Pancreas (tissue), 10 donors: ENCODE data around the gene EBF3. TPM values are rescaled to one million over a fixed set of nuclear protein-coding genes. Genes with fewer than 3 reads are reported as not detected.
A peak's percentile ranks its signal among the peaks of the same experiment; 100 is the strongest.

Experiments
- ATAC-seq, 4 donors: fragments of 200-7000 bp; cut with Tn5 transposase; one replicate each; pipeline versions ENCODE4 v1.8.0 to v1.9.1; 2020; ENCODE audit warnings: mild to moderate bottlenecking in 4 of 4, moderate library complexity in 4 of 4
- DNase-seq, 6 donors: peaks; one replicate each; pipeline ENCODE4 v3.0.0-alpha.2; 2020
- FAIRE-seq: peaks from 2 replicates; lab custom pipeline; 2012; peaks lifted over from hg19 to GRCh38; lab: Jason Lieb, UNC
- H3K27ac ChIP-seq, 4 donors: fragments of 200-600 bp; sonication (generic); 1 replicate in 3 of 4; 2 replicates in 1 of 4; pipeline versions ENCODE4 v1.5.0 to v1.8.0; 2020
- H3K27me3 ChIP-seq, 4 donors: fragments of 200-600 bp; one replicate each; pipeline ENCODE4 v1.8.0; 2021
- H3K36me3 ChIP-seq, 3 donors: fragments of 200-600 bp; sonication (generic) in 1 of 3; one replicate each; pipeline versions ENCODE4 v1.5.0 to v1.8.0; 2020 to 2021
- H3K4me1 ChIP-seq, 3 donors: fragments of 200-600 bp; one replicate each; pipeline ENCODE4 v1.8.0; 2021
- H3K4me3 ChIP-seq, 4 donors: fragments of 200-600 bp; sonication (generic) in 2 of 4; one replicate each; pipeline versions ENCODE4 v1.5.0 to v1.8.0; 2020 to 2021
- H3K9me3 ChIP-seq, 4 donors: fragments of 200-600 bp; one replicate each; pipeline ENCODE4 v1.8.0; 2021
- WGBS, 2 donors: extraction: QIAGEN DNeasy Blood & Tissue Kit; methylation state at CpG; one replicate each; pipeline ENCODE4 v1.1.7; 2013; 5-methylcytosine and 5-hydroxymethylcytosine counted together
- intact Hi-C, 3 donors: fragments of 100-400 bp; cut with DNase I; formaldehyde crosslinking; loops; one replicate each; pipeline versions ENCODE4 v1.11.1 to v1.14.2; 2022
- polyA plus RNA-seq, 2 donors: library from polyadenylated mRNA; stranded (reverse); fragments of 200-250 nt; gene quantifications; one replicate each; pipeline ENCODE4 v1.2.3, GENCODE V29; 2013
- total RNA-seq, 6 donors: library from RNA; stranded (reverse); fragmentation: NEBNext Ultra II Directional in 4 of 6; extraction: Animal tissue kit (Norgen Biotek cat#: 25700) in 4 of 6; gene quantifications; one replicate each; pipeline versions ENCODE4 v1.2.1 to v1.2.4, GENCODE V29; 2021 to 2023
- TF ChIP-seq, protein P1 (sequence below), 4 donors: fragments of 200-600 bp; sonication (generic) in 3 of 4; IDR thresholded peaks; one replicate each; pipeline versions ENCODE4 v1.5.0 to v1.8.0; 2021; ENCODE audit warnings: antibody characterized with exemption in 4 of 4
- donor health status: healthy with polysubstance abuse.
- donor health status: DM: no; HTN: no; CAD: no; lungs with moderate emphysema.
- donor health status: DM: no; HTN: no; CAD: no.
- donor health status: control.
- donor health status: control.
- donor health status: Bipolar disorder and iron deficiency.
- donor health status: DM: yes; HTN: yes; CAD: no.
- donor health status: DM: no; HTN: no; CAD: no.
- donor health status: DM: no; HTN: no; CAD: no.
- donor health status: DM: yes; HTN: yes; CAD: no.

EBF3 gene
- total and polyA plus RNA-seq, 8 donors = 0.47 to 1.5 (median 1.1) TPM

GRCh38 chr10:129854158-129854557 lies 109.9 kb downstream of the EBF3 start:
- Histone ChIP-seq H3K9me3 (no peaks in the 10 kb centered on the region), H3K27me3 (peaks cover 0 to 23% (median 0%) of the 10 kb centered on the region in 4 donors), H3K36me3 (no peaks in the 10 kb centered on the region), H3K27ac (no peak overlapping the region), H3K4me1 (peaks cover 10 to 14% (median 13%) of the 10 kb centered on the region in 3 donors), H3K4me3 (no peak overlapping the region)
- ATAC-seq = no peak
- no peak for FAIRE-seq
- WGBS, 2 donors = 40 to 47% methylated on average over 10 of the region's 10 CpGs
- intact Hi-C loops = no loop called here
- TF ChIP-seq, protein P1, sequence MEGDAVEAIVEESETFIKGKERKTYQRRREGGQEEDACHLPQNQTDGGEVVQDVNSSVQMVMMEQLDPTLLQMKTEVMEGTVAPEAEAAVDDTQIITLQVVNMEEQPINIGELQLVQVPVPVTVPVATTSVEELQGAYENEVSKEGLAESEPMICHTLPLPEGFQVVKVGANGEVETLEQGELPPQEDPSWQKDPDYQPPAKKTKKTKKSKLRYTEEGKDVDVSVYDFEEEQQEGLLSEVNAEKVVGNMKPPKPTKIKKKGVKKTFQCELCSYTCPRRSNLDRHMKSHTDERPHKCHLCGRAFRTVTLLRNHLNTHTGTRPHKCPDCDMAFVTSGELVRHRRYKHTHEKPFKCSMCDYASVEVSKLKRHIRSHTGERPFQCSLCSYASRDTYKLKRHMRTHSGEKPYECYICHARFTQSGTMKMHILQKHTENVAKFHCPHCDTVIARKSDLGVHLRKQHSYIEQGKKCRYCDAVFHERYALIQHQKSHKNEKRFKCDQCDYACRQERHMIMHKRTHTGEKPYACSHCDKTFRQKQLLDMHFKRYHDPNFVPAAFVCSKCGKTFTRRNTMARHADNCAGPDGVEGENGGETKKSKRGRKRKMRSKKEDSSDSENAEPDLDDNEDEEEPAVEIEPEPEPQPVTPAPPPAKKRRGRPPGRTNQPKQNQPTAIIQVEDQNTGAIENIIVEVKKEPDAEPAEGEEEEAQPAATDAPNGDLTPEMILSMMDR (IDR thresholded peaks at IDR 0.05) = no peak
- no peak for DNase-seq

- TF ChIP-seq, protein P1 (IDR thresholded peaks at IDR 0.05) = peak; percentile 16 to 42 (median 33)
- Histone ChIP-seq H3K27me3 (peaks cover 0 to 29% (median 0%) of the 10 kb centered on the region in 4 donors), H3K36me3 (no peaks in the 10 kb centered on the region), H3K9me3 (no peaks in the 10 kb centered on the region), H3K4me1 (peaks cover 10 to 14% (median 13%) of the 10 kb centered on the region in 3 donors), H3K4me3 (no peak overlapping the region), H3K27ac (no peak overlapping the region)
- ATAC-seq (peak; percentile 93 to 98 (median 96)), DNase-seq (peak in 2 of 6 donors; percentile 6 to 37), FAIRE-seq (peak; percentile 9)
- intact Hi-C loops = no loop called here
- 12 to 18% methylated on average over 2 of the region's 2 CpGs for WGBS, 2 donors
These were observed 110.5 kb downstream of the EBF3 start for GRCh38 chr10:129853562-129853903.

DNA sequence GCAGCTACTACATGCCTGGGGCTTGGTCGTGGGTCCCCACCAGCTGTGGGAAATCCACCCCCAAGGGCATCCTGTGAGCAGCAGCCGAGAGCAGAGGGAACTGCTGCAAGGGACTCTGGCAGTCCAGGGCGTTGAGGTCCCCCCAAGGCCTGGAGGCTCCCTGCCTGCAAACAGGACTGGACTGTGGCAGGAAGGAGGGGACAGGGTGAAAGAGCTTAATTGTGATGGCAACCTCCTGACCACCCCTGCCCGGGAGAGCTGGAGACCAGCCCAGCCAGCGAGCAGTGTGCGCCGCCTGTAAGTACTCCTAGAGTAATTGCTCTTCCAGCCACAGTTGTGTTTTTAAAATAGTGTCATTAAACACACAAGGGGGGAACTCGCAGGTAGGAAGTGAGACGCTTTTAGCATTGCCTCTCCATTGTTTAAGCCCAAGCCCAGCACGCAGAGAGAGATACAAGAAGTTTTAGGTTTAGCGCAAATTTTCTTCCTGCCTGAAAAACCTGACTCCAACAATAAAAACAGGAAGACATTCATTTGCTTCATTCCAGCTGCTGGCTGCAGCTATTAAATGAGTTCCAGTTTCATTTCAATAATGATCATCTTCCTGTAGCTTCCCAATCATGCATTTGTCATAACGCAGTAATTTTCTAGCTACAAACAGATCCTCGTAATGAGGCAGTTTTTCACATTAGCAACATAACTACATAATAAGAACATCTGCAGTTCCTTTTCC lies 111.1 kb downstream of the EBF3 start:
- Histone ChIP-seq H3K27ac (no peak overlapping the region), H3K4me3 (no peak overlapping the region), H3K4me1 (peaks cover 10 to 14% (median 13%) of the 10 kb centered on the region in 3 donors), H3K36me3 (no peaks in the 10 kb centered on the region), H3K27me3 (peaks cover 0 to 34% (median 0%) of the 10 kb centered on the region in 4 donors), H3K9me3 (no peaks in the 10 kb centered on the region)
- intact Hi-C loops = no loop called here
- FAIRE-seq (no peak), DNase-seq (no peak), ATAC-seq (peak in 2 of 4 donors; percentile 10 to 29)
- WGBS, 2 donors = 29 to 30% methylated on average over 13 of the region's 13 CpGs
- TF ChIP-seq, protein P1 (IDR thresholded peaks at IDR 0.05) = no peak

GRCh38 chr10:129851941-129852640 lies 112.0 kb downstream of the EBF3 start:
- Histone ChIP-seq H3K4me1 (peaks cover 10 to 14% (median 13%) of the 10 kb centered on the region in 3 donors), H3K9me3 (no peaks in the 10 kb centered on the region), H3K27ac (no peak overlapping the region), H3K27me3 (peaks cover 0 to 34% (median 0%) of the 10 kb centered on the region in 4 donors), H3K36me3 (no peaks in the 10 kb centered on the region), H3K4me3 (no peak overlapping the region)
- FAIRE-seq (no peak), DNase-seq (no peak), ATAC-seq (no peak)
- intact Hi-C loops = no loop called here
- 75 to 80% methylated on average over 19 of the region's 19 CpGs for WGBS, 2 donors
- TF ChIP-seq, protein P1 (IDR thresholded peaks at IDR 0.05) = no peak
